GM19455 (cell line): Measurements from ENCODE around the gene NRIP3.

Experiments
- ATAC-seq: cut with Tn5 transposase; IDR thresholded peaks from one replicate; pipeline ENCODE4 v1.9.1; 2021; ENCODE audit not compliant: unreplicated experiment

NRIP3 gene

GRCh38 chr11:9003573-9004182 lies at the start of gene NRIP3:
Gene NRIP3 (minus strand): TSS chr11:9004001. CDS start chr11:9003935, 66 bp downstream.
- peak; percentile 64 for ATAC-seq

DNA sequence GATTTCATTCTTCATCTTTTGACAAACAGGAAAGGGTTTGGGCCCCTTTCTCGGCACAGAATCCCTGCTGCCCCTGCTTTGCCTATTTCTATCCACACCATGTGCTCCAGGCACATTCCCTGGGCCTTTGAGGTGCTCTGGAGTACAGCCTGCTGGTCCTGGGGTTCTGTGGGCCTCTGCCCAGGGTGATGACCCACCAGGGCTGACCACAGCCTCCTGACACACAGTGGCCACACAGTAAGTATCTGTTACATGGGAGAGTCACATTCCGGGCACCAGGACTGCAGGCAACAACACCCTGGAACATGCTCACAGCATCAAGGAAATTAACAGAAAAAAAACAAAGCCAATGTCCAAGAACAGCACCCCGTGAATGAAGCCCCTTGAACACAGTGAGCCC lies 48.5 kb upstream of the NRIP3 start:
- no peak for ATAC-seq

- ATAC-seq = no peak
These were observed 46.2 kb upstream of the NRIP3 start for GRCh38 chr11:9049959-9050358.

- ATAC-seq = no peak
These were observed 44.2 kb upstream of the NRIP3 start for GRCh38 chr11:9047964-9048523.

DNA sequence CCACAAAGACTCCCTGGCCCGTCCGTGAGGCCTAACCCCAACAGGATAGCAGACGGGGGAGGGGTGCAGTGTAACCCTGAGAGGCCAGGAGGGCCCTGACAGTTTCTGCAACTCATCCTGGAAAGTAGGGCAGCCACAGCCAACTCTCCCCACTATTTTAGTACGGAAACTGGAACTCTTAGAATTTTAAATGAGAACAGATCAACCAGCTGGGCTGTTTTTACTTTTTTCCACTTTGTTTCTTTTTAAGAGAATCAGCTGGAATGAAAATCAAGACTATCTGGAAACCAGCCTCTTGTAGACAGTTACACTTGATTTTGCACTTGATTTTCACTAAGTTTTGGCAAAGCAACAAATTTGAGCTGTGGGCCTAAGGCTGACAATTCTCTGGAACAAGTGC lies 42.7 kb upstream of the NRIP3 start:
- ATAC-seq = no peak

GRCh38 chr11:9042488-9042887 lies 38.7 kb upstream of the NRIP3 start:
- no peak for ATAC-seq

DNA sequence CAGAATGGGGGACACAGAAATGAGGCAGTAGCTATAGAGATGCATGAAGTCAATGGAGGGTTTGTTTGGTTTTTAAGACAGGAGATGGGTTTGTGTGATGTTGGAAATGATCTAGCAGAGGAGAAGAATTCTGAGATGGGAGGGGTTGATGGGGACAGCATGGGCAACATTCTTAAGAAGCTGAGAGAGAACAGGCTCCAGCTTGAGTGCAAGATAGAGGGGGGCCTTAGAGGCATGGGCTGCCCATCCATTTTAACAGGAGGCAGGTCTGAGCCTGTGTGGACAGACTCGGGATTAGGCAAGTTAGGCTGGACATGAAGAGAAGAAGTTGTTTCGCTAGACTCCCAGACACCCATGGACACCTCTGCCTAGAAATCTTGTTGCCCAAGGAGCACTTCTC lies 37.9 kb upstream of the NRIP3 start:
- ATAC-seq = no peak

DNA sequence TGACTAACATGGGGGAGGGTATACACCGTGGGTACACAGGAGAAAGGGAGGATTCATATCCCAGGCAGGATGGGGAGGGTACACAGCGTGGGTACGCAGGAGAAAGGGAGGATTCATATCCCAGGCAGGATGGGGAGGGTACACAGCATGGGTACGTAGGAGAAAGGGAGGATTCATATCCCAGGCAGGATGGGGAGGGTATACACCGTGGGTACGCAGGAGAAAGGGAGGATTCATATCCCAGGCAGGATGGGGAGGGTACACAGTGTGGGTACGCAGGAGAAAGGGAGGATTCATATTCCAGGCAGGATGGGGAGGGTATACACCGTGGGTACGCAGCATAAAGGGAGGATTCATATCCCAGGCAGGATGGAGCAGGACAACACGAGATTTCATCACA lies 36.6 kb upstream of the NRIP3 start:
- ATAC-seq = no peak

DNA sequence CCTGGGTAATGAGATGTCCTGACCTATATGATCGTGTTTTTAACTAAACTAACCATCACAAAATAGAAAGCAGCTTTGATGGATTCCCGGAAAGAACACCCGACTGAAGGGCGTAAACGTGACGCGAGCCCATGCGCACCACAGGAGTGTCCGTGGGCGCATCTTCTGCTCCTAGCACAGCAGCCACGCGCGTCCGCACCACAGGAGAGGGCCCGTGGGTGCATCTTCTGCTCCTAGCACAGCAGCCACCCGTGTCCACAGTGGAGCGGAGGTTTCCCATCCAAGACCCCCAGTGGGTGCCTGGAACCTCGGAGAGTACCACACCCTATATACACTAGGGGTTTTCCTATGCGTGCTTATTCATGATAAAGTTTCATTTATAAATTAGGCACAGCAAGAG lies 36.1 kb upstream of the NRIP3 start:
- ATAC-seq = no peak

- no peak for ATAC-seq
These were observed 35.4 kb upstream of the NRIP3 start for GRCh38 chr11:9039198-9039597.

DNA sequence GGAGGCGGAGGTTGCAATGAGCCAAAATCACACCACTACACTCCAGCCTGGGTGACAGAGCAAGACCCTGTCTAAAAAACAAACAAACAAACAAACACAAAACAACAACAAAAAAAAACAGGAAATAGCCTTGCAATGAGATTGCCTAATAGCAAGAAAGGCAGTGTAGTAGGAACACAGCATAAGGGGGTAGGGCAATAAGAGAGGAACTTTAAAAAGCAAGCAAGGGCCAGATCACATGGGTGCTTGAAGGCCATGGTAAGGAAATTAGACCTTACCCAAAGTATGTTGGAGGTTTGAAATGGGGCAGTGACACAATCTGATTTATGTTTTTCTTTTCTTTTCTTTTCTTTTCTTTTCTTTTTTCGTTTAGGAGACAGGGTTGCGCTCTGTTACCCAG lies 34.7 kb upstream of the NRIP3 start:
- no peak for ATAC-seq

DNA sequence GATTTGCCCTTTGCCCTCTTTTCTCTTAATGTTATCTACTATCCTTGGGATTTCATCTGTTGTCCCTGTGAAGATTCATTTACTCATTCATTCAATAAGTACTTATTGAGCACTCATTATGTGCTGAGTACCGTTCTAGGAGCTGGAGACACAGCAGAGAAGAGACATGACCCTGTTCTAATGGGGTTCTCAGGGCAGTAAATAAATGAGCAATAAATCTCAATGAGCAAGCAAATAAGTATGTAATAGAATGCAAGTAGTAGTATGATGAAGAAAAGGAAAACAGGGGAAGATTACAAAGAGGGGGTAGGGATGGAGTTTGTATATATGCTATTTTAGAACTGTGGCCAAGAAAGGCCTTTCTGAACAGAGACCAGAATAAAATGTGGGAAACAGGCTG lies 34.2 kb upstream of the NRIP3 start:
- ATAC-seq = no peak

- no peak for ATAC-seq
These were observed 33.4 kb upstream of the NRIP3 start for GRCh38 chr11:9037046-9037780.

DNA sequence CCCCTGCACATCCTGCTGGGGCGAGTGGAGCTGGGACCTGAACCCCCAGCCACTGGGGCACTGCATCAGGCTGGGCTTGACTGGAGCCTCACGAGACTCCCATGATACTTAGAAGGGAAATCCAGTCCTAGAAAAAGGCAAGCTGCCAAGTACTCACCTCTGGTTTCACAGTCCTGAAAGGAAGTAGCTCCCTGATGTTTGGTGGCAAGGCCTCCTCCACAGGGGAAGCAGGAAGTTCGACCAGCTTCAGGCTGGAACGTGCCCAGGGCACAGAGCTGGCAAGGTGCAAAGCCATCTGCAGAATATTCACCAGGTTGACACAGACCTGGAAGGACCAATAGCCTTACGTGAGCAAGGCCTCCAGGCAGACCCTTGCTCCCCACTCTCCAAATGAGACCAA lies 26.8 kb upstream of the NRIP3 start:
- ATAC-seq = no peak

DNA sequence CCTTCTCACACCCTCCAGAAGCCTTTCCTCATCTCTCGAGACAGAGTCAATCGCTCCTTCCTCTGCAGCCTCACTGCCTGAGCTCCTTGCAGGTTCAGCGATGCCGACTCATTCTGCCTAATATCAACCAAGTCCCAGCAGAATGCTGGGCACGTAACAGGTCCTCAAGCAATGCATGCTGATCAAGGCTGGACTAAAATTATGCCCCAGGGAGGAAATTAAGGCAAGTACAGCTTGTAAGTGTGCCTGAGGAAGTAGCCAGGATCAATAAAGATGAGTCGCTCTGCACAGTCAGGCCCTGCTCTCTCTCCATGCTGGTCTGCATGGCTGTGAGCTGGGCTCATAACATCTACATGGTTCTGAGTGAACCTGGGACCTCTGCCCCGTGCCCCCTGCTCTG lies 25.6 kb upstream of the NRIP3 start:
- no peak for ATAC-seq

GRCh38 chr11:9028581-9028980 lies 24.8 kb upstream of the NRIP3 start:
- no peak for ATAC-seq

DNA sequence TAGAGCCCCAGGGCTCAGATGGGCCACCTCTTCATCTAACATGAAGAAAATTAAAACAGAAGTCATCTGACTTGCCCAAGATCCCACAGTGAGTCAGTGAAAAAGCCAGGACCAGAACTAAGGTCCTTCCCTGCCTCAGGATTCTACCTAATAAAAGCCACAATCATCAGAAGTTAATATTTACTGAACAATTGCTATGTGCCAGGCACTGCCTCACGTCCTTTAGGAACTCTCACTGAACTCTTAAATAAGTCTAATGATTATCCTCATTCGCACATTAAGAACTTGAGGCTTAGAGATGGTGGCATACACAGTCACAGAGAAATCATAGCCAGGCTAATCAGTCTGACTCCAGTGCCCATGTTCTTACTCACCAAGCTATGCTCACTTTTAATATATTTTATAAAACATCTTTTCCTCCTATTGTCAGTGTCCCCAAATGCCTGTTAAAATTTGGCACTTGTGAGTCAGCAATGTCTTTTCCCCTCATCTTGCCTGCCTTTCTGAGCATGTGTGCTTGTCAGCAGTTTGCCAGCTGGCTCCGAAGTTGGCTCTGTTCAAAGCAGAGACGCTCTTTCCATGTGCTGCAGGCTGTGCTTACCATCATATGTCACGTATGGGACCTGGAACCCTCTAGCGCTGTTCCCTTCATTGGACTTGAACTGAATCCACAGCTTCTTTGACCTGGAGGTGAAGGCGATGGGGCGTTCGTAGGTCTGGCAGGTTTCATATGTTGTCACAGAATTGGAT lies 21.5 kb upstream of the NRIP3 start:
- ATAC-seq = no peak

DNA sequence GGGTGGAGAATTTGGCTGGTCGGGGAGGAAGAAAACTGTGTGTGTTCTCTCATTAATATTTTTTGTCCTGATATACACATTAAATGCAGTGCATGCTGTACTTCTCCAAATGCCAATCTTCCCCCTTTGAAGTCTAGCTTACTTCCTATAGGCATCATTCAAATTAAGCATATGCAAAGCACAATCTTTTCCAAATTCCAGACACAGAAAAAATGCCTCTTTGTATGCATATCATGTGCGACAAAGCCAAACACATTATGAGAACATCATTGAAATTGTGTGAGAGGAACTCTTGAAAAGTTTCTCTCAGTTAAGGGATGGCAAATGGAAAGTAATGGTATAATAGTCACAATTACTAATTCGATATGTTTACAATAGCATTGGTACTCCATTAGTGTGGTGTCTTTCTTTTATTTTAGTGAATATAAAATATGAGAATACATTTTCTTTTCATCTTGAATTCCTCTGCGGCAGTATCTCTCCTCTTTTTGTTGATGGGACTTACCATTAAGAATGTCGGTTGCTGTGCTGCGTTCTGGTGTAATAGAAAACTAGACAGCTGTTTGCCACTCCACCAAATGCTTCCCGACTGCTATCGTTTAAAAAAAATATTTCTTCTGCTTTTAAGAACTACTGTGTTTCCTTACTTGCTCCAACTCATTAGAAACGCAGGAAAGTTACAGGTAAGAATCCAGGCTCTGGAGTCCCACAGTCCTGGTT lies 19.3 kb upstream of the NRIP3 start:
- ATAC-seq = no peak

GRCh38 chr11:9020916-9021315 lies 17.1 kb upstream of the NRIP3 start:
- ATAC-seq = no peak

DNA sequence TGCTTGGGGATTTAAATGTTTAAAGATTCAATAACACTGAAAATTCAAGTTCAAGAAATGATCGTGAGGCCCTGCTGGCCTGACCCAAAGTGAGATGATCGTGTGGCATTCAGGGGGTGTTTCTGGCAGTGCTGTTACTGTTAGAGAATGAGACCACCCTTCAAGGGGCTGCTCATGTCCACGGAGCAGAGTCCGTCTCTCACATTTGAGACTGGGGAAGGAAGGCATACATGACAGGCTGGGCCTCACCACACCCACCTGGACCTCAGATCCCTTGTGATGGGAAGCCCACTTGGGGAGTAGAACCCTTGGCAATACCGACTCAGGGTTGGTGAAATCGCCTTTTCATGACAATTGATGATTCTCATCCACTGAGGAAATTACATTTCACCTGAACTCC lies 16.1 kb upstream of the NRIP3 start:
- ATAC-seq = no peak

DNA sequence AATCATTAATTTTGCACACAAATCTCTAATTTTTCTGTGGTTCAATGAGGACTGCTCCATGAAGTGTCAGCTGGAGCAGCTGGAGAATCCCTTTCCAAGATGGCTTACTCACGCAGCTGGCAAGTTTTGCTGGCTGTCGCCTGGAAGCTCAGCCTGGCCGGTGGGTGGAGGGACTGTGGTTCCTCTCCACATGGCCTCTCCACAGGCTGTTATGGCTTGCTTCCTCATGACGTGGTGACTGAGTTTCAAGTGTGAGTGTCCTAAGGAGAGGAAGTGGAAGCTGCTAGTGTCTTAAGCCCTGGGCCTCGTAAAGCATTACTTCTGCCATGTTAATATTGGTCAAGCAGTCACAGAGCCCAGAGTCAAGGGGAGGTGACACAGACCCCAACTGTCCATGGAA lies 14.0 kb upstream of the NRIP3 start:
- no peak for ATAC-seq
